Liver (tissue), 9 donors: Measurements from ENCODE around the gene MED16. TPM values are rescaled to one million over a fixed set of nuclear protein-coding genes. Genes with fewer than 3 reads are reported as not detected.

ENCODE experiments used
- DNase-seq: peaks from one replicate; pipeline ENCODE4 v3.0.0-alpha.2; 2017; ENCODE audit warnings: low spot score
- H3K27ac ChIP-seq, 2 donors: one replicate each; pipeline ENCODE4 v1.7.0; 2013; ENCODE audit warnings: inconsistent platforms in 2 of 2, low read length in 2 of 2, control low read depth in 1 of 2, low read depth in 1 of 2, mild to moderate bottlenecking in 1 of 2
- H3K27me3 ChIP-seq, 4 donors: one replicate each; pipeline versions ENCODE4 v1.6.1 to v1.7.0; 2013; ENCODE audit warnings: low read length in 3 of 4, inconsistent platforms in 1 of 4, mild to moderate bottlenecking in 1 of 4, moderate library complexity in 1 of 4; ENCODE audit not compliant: control insufficient read depth in 4 of 4, insufficient read depth in 4 of 4
- H3K36me3 ChIP-seq, 4 donors: one replicate each; pipeline versions ENCODE4 v1.6.1 to v1.7.0; 2013; ENCODE audit warnings: low read length in 3 of 4, mild to moderate bottlenecking in 3 of 4, low read depth in 1 of 4, moderate library complexity in 1 of 4; ENCODE audit not compliant: control insufficient read depth in 4 of 4, insufficient read depth in 3 of 4
- H3K4me1 ChIP-seq, 4 donors: one replicate each; pipeline versions ENCODE4 v1.6.1 to v1.7.0; 2013; ENCODE audit warnings: low read length in 3 of 4, mild to moderate bottlenecking in 3 of 4, moderate library complexity in 1 of 4; ENCODE audit not compliant: control insufficient read depth in 4 of 4, insufficient read depth in 4 of 4
- H3K4me3 ChIP-seq, 3 donors: one replicate each; pipeline versions ENCODE4 v1.6.1 to v1.7.0; 2013; ENCODE audit warnings: low read length in 3 of 3, control low read depth in 1 of 3, low read depth in 1 of 3, mild to moderate bottlenecking in 1 of 3
- H3K9ac ChIP-seq, 2 donors: one replicate each; pipeline ENCODE4 v1.7.0; 2013; ENCODE audit warnings: low read length in 2 of 2, mild to moderate bottlenecking in 2 of 2, moderate library complexity in 2 of 2, control low read depth in 1 of 2, low read depth in 1 of 2
- H3K9me3 ChIP-seq, 4 donors: one replicate each; pipeline versions ENCODE4 v1.6.1 to v1.7.0; 2013; ENCODE audit warnings: low read length in 3 of 4; ENCODE audit not compliant: control insufficient read depth in 4 of 4
- ATF3 ChIP-seq: IDR thresholded peaks from 2 replicates; pipeline ENCODE4 v1.6.1; 2016; ENCODE audit warnings: antibody characterized with exemption
- CTCF ChIP-seq: fragments of 150-350 bp; IDR thresholded peaks from 2 replicates; pipeline ENCODE4 v1.5.1; 2017; ENCODE audit warnings: improper control_type of control experiment, low read depth, low read length; ENCODE audit not compliant: missing input control
- EGR1 ChIP-seq, 2 donors: IDR thresholded peaks; 2 replicates each; pipeline ENCODE4 v1.6.1; 2016 to 2018; ENCODE audit warnings: antibody characterized with exemption in 2 of 2, low read depth in 2 of 2
- FOXA1 ChIP-seq: IDR thresholded peaks from 2 replicates; pipeline ENCODE4 v1.6.1; 2016; ENCODE audit warnings: antibody characterized with exemption
- FOXA2 ChIP-seq: IDR thresholded peaks from 2 replicates; pipeline ENCODE4 v1.6.1; 2016; ENCODE audit warnings: antibody characterized with exemption
- GABPA ChIP-seq, 2 donors: IDR thresholded peaks in 1 of 2; conservative IDR thresholded peaks in 1 of 2; 2 replicates each; pipeline ENCODE4 v1.6.1; 2016; ENCODE audit warnings: antibody characterized with exemption in 2 of 2, mild to moderate bottlenecking in 1 of 2, moderate library complexity in 1 of 2
- HNF4G ChIP-seq: IDR thresholded peaks from 2 replicates; pipeline ENCODE4 v1.6.1; 2016; ENCODE audit warnings: antibody characterized with exemption
- JUND ChIP-seq, 2 donors: IDR thresholded peaks; 2 replicates each; pipeline ENCODE4 v1.6.1; 2016; ENCODE audit warnings: antibody characterized with exemption in 2 of 2
- MAX ChIP-seq: IDR thresholded peaks from 2 replicates; pipeline ENCODE4 v1.6.1; 2016; ENCODE audit warnings: antibody characterized with exemption
- NR2F2 ChIP-seq: IDR thresholded peaks from 2 replicates; pipeline ENCODE4 v1.6.1; 2016; ENCODE audit warnings: antibody characterized with exemption
- RAD21 ChIP-seq, 2 donors: IDR thresholded peaks; 2 replicates each; pipeline ENCODE4 v1.6.1; 2016; ENCODE audit warnings: antibody characterized with exemption in 2 of 2, mild to moderate bottlenecking in 2 of 2
- RXRA ChIP-seq, 2 donors: IDR thresholded peaks; 2 replicates each; pipeline ENCODE4 v1.6.1; 2017 to 2018; ENCODE audit warnings: antibody characterized with exemption in 2 of 2, mild to moderate bottlenecking in 1 of 2
- SP1 ChIP-seq: IDR thresholded peaks from 2 replicates; pipeline ENCODE4 v1.6.1; 2018; ENCODE audit warnings: antibody characterized with exemption, mild to moderate bottlenecking
- YY1 ChIP-seq: IDR thresholded peaks from 2 replicates; pipeline ENCODE4 v1.6.1; 2016; ENCODE audit warnings: antibody characterized with exemption, mild to moderate bottlenecking
- ZBTB33 ChIP-seq: IDR thresholded peaks from 2 replicates; pipeline ENCODE4 v1.6.1; 2016; ENCODE audit warnings: antibody characterized with exemption
- WGBS: extraction: QIAGEN DNeasy Blood & Tissue Kit; methylation state at CpG from one replicate; pipeline ENCODE4 v1.1.7; 2013; 5-methylcytosine and 5-hydroxymethylcytosine counted together
- polyA plus RNA-seq, 2 donors: library from polyadenylated mRNA; stranded (reverse) in 1 of 2; unstranded in 1 of 2; fragments of 200-250 nt in 1 of 2; fragments of >200 nt in 1 of 2; fragmentation: Nextera tagmentation in 1 of 2; extraction: Ambion mirVana in 1 of 2; gene quantifications; one replicate each; pipeline versions ENCODE4 v1.2.1 to v1.2.3, GENCODE V29; 2013 to 2015
- total RNA-seq, 2 donors: library from RNA; depleted of rRNA; stranded (reverse); fragments of >200 nt; gene quantifications; one replicate each; pipeline ENCODE4 v1.2.3, GENCODE V29; 2014
- TF ChIP-seq, protein P1 (sequence below): IDR thresholded peaks from 2 replicates; pipeline ENCODE4 v1.6.1; 2016; ENCODE audit warnings: antibody characterized with exemption, mild to moderate bottlenecking
- donor health status: healthy.
- donor health status: healthy.
- donor health status: healthy.
- donor health status: healthy.
- donor health status: healthy.

MED16 gene
- total and polyA plus RNA-seq, 4 donors = 30.6 to 50.5 (median 41.0) TPM

GRCh38 chr19:827314-827709, 65.7 kb downstream of the MED16 start:
- Histone ChIP-seq H3K36me3 (no peaks in the 10 kb centered on the region), H3K27me3 (peaks cover 0 to 4% (median 1%) of the 10 kb centered on the region in 4 donors), H3K4me1 (peaks cover 0 to 1% (median 0%) of the 10 kb centered on the region in 4 donors), H3K9ac (no peak overlapping the region), H3K27ac (no peak overlapping the region), H3K9me3 (no peaks in the 10 kb centered on the region), H3K4me3 (no peak overlapping the region)
- DNase-seq = no peak
- TF ChIP-seq ZBTB33 = no peak
- no peak for TF ChIP-seq FOXA1
- TF ChIP-seq JUND (IDR thresholded peaks at IDR 0.05) = no peak
- TF ChIP-seq FOXA2 = no peak
- no peak for TF ChIP-seq CTCF
- TF ChIP-seq SP1 = no peak
- no peak for TF ChIP-seq MAX
- TF ChIP-seq GABPA (IDR thresholded peaks at IDR 0.05 in 1 of 2, conservative IDR thresholded peaks at IDR 0.05 in 1 of 2) = no peak
- TF ChIP-seq RXRA (IDR thresholded peaks at IDR 0.05) = no peak
- TF ChIP-seq ATF3 = no peak
- no peak for TF ChIP-seq HNF4G
- no peak for TF ChIP-seq RAD21 (IDR thresholded peaks at IDR 0.05)
- no peak for TF ChIP-seq EGR1 (IDR thresholded peaks at IDR 0.05; ENCODE audit: low read depth in 2 of 2)
- WGBS = 85% methylated on average over 11 of the region's 11 CpGs

- no peak for DNase-seq
- H3K27me3 ChIP-seq = peaks cover 0 to 6% (median 1%) of the 10 kb centered on the region in 4 donors
- no peaks in the 10 kb centered on the region for H3K36me3 ChIP-seq
- no peak overlapping the region for H3K4me3 ChIP-seq
- H3K9ac ChIP-seq = no peak overlapping the region
- H3K4me1 ChIP-seq = peaks cover 0 to 7% (median 0%) of the 10 kb centered on the region in 4 donors
- WGBS = 82% methylated on average over 19 of the region's 19 CpGs
- no peaks in the 10 kb centered on the region for H3K9me3 ChIP-seq
- H3K27ac ChIP-seq = no peak overlapping the region
- TF ChIP-seq CTCF = no peak
- TF ChIP-seq, protein P1, sequence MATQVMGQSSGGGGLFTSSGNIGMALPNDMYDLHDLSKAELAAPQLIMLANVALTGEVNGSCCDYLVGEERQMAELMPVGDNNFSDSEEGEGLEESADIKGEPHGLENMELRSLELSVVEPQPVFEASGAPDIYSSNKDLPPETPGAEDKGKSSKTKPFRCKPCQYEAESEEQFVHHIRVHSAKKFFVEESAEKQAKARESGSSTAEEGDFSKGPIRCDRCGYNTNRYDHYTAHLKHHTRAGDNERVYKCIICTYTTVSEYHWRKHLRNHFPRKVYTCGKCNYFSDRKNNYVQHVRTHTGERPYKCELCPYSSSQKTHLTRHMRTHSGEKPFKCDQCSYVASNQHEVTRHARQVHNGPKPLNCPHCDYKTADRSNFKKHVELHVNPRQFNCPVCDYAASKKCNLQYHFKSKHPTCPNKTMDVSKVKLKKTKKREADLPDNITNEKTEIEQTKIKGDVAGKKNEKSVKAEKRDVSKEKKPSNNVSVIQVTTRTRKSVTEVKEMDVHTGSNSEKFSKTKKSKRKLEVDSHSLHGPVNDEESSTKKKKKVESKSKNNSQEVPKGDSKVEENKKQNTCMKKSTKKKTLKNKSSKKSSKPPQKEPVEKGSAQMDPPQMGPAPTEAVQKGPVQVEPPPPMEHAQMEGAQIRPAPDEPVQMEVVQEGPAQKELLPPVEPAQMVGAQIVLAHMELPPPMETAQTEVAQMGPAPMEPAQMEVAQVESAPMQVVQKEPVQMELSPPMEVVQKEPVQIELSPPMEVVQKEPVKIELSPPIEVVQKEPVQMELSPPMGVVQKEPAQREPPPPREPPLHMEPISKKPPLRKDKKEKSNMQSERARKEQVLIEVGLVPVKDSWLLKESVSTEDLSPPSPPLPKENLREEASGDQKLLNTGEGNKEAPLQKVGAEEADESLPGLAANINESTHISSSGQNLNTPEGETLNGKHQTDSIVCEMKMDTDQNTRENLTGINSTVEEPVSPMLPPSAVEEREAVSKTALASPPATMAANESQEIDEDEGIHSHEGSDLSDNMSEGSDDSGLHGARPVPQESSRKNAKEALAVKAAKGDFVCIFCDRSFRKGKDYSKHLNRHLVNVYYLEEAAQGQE = no peak
- no peak for TF ChIP-seq RAD21 (IDR thresholded peaks at IDR 0.05)
- no peak for TF ChIP-seq MAX
- no peak for TF ChIP-seq EGR1 (IDR thresholded peaks at IDR 0.05; ENCODE audit: low read depth in 2 of 2)
- no peak for TF ChIP-seq NR2F2
- TF ChIP-seq FOXA1 = no peak
- TF ChIP-seq SP1 = no peak
- TF ChIP-seq YY1 = no peak
- no peak for TF ChIP-seq FOXA2
- TF ChIP-seq ATF3 = no peak
- no peak for TF ChIP-seq GABPA (IDR thresholded peaks at IDR 0.05 in 1 of 2, conservative IDR thresholded peaks at IDR 0.05 in 1 of 2)
- no peak for TF ChIP-seq ZBTB33
- TF ChIP-seq RXRA (IDR thresholded peaks at IDR 0.05) = no peak
- no peak for TF ChIP-seq JUND (IDR thresholded peaks at IDR 0.05)
- TF ChIP-seq HNF4G = no peak
Measured at GRCh38 chr19:825897-826644, 66.9 kb downstream of the MED16 start.
